Calu3 (cell line): ENCODE data around the gene RERG. TPM values are rescaled to one million over a fixed set of nuclear protein-coding genes. Genes with fewer than 3 reads are reported as not detected.

ENCODE experiments used
- BruUV-seq: library from RNA; stranded (reverse); fragments of 400-500 nt; replicated peaks from 2 replicates; lab custom pipeline; 2021; lab: Mats Ljungman, UMichigan
- CTCF ChIA-PET: fragments of 300-600 bp; sonication (Branson Sonifier 250); formaldehyde crosslinking; loops from one replicate; lab custom pipeline; 2022; ENCODE audit warnings: antibody characterized with exemption; lab: Charles Lee
- DNase-seq: peaks from one replicate; pipeline ENCODE4 v3.0.0; 2022
- H3K27ac Mint-ChIP-seq: one replicate; pipeline ENCODE4 v1.8.0; 2022; ENCODE audit warnings: mixed read lengths; ENCODE audit not compliant: unreplicated experiment
- H3K27me3 Mint-ChIP-seq: one replicate; pipeline ENCODE4 v1.8.0; 2022; ENCODE audit warnings: mixed read lengths; ENCODE audit not compliant: unreplicated experiment
- H3K36me3 Mint-ChIP-seq: one replicate; pipeline ENCODE4 v1.8.0; 2022; ENCODE audit warnings: mild to moderate bottlenecking, moderate library complexity, mixed read lengths; ENCODE audit not compliant: insufficient read depth, unreplicated experiment
- H3K4me1 Mint-ChIP-seq: one replicate; pipeline ENCODE4 v1.8.0; 2022; ENCODE audit warnings: mild to moderate bottlenecking, low read depth, mixed read lengths; ENCODE audit not compliant: unreplicated experiment
- H3K4me3 Mint-ChIP-seq: one replicate; pipeline ENCODE4 v1.8.0; 2022; ENCODE audit warnings: mild to moderate bottlenecking, low read depth, moderate library complexity, mixed read lengths; ENCODE audit not compliant: unreplicated experiment
- H3K9me3 Mint-ChIP-seq: one replicate; pipeline ENCODE4 v1.8.0; 2022; ENCODE audit warnings: low read depth, mixed read lengths; ENCODE audit not compliant: unreplicated experiment
- CTCF ChIP-seq: fragments of 200-600 bp; IDR thresholded peaks from one replicate; pipeline ENCODE4 v1.8.0; 2022; ENCODE audit warnings: antibody characterized with exemption; ENCODE audit not compliant: unreplicated experiment
- intact Hi-C: fragments of 100-400 bp; cut with micrococcal nuclease; formaldehyde crosslinking; loops from one replicate; pipeline ENCODE4 v1.10.0; 2022; ENCODE audit not compliant: unreplicated experiment
- total RNA-seq: library from RNA; stranded (reverse); gene quantifications from 2 replicates; pipeline ENCODE4 v1.2.3, GENCODE V29; 2022

The RERG gene
- total RNA-seq, 1 experiment from 2014 or later, result 6.0 TPM

GRCh38 chr12:15244926-15245325 is 23.7 kb upstream of the RERG start:
- H3K9me3 Mint-ChIP-seq, result peaks cover 7% of the 10 kb centered on the region
- CTCF ChIA-PET, result no interaction called here
- TF ChIP-seq CTCF, result no peak
- no peak overlapping the region for H3K4me3 Mint-ChIP-seq
- H3K36me3 Mint-ChIP-seq, result no peaks in the 10 kb centered on the region
- peaks cover 72% of the 10 kb centered on the region for H3K27me3 Mint-ChIP-seq
- BruUV-seq, result no TSS peak
- no peaks in the 10 kb centered on the region for H3K4me1 Mint-ChIP-seq
- no peak for DNase-seq
- intact Hi-C loops, result no loop called here
- no peak overlapping the region for H3K27ac Mint-ChIP-seq

GRCh38 chr12:15244341-15244740 is 23.1 kb upstream of the RERG start:
- Mint-ChIP-seq H3K4me3 (no peak overlapping the region), H3K27me3 (peaks cover 72% of the 10 kb centered on the region), H3K4me1 (no peaks in the 10 kb centered on the region), H3K9me3 (peaks cover 7% of the 10 kb centered on the region), H3K36me3 (no peaks in the 10 kb centered on the region), H3K27ac (no peak overlapping the region)
- no TSS peak for BruUV-seq
- no peak for DNase-seq
- no peak for TF ChIP-seq CTCF
- intact Hi-C loops, result no loop called here
- CTCF ChIA-PET, result no interaction called here

- CTCF ChIA-PET, result no interaction called here
- no peak for TF ChIP-seq CTCF
- Mint-ChIP-seq H3K9me3 (peaks cover 7% of the 10 kb centered on the region), H3K27me3 (peaks cover 80% of the 10 kb centered on the region), H3K27ac (no peak overlapping the region), H3K4me1 (no peaks in the 10 kb centered on the region), H3K4me3 (no peak overlapping the region), H3K36me3 (no peaks in the 10 kb centered on the region)
- no peak for DNase-seq
- intact Hi-C loops, result no loop called here
- BruUV-seq, result no TSS peak
These were observed 21.9 kb upstream of the RERG start for GRCh38 chr12:15243102-15243501.

- Mint-ChIP-seq H3K4me3 (no peak overlapping the region), H3K9me3 (no peaks in the 10 kb centered on the region), H3K27ac (no peak overlapping the region), H3K36me3 (no peaks in the 10 kb centered on the region), H3K4me1 (no peaks in the 10 kb centered on the region), H3K27me3 (peaks cover 76% of the 10 kb centered on the region)
- no peak for DNase-seq
- CTCF ChIA-PET, result no interaction called here
- intact Hi-C loops, result no loop called here
- no peak for TF ChIP-seq CTCF
- BruUV-seq, result no TSS peak
These were observed 19.7 kb upstream of the RERG start for GRCh38 chr12:15240898-15241297.
